SK-N-SH (cell line): ENCODE data around the gene NAT8L.

ENCODE experiments used
- CTCF ChIP-seq: fragments of 200-600 bp; sonication (generic); IDR thresholded peaks from 2 replicates; pipeline ENCODE4 v1.6.1; 2017; ENCODE audit warnings: antibody characterized with exemption, mild to moderate bottlenecking, moderate library complexity
- EP300 ChIP-seq, 2 experiments: IDR thresholded peaks; 2 replicates each; pipeline versions ENCODE4 v1.4.0 to v1.6.1; 2012; ENCODE audit warnings: borderline replicate concordance in 1 of 2, low read depth in 1 of 2, low read length in 1 of 2
- FOSL2 ChIP-seq: IDR thresholded peaks from 2 replicates; pipeline ENCODE4 v1.4.0; 2012; ENCODE audit warnings: low read depth, mild to moderate bottlenecking, moderate library complexity, borderline replicate concordance
- GABPA ChIP-seq: IDR thresholded peaks from 2 replicates; pipeline ENCODE4 v1.4.0; 2012; ENCODE audit warnings: low read depth, mild to moderate bottlenecking
- POLR2AphosphoS5 ChIP-seq: IDR thresholded peaks from 2 replicates; pipeline ENCODE4 v1.6.1; 2012; ENCODE audit warnings: low read depth, low read length
- RAD21 ChIP-seq: IDR thresholded peaks from 2 replicates; pipeline ENCODE4 v1.6.1; 2012; ENCODE audit warnings: mild to moderate bottlenecking, low read length
- REST ChIP-seq: IDR thresholded peaks from 2 replicates; pipeline ENCODE4 v1.6.1; 2012; ENCODE audit warnings: mild to moderate bottlenecking, low read depth, low read length, moderate library complexity
- RFX5 ChIP-seq: IDR thresholded peaks from 2 replicates; pipeline ENCODE4 v1.6.1; 2012; ENCODE audit warnings: mild to moderate bottlenecking, improper control_type of control experiment, low read length
- SIN3A ChIP-seq: IDR thresholded peaks from 2 replicates; pipeline ENCODE4 v1.6.1; 2012; ENCODE audit warnings: low read depth, mild to moderate bottlenecking, low read length, moderate library complexity, borderline replicate concordance
- SMC3 ChIP-seq: IDR thresholded peaks from 2 replicates; pipeline ENCODE4 v1.6.1; 2012; ENCODE audit warnings: low read depth, low read length, improper control_type of control experiment
- TAF1 ChIP-seq: IDR thresholded peaks from 2 replicates; pipeline ENCODE4 v1.6.1; 2012; ENCODE audit warnings: low read depth, mild to moderate bottlenecking, low read length, moderate library complexity, borderline replicate concordance
- TCF12 ChIP-seq: IDR thresholded peaks from 2 replicates; pipeline ENCODE4 v1.4.0; 2012
- USF1 ChIP-seq: IDR thresholded peaks from 2 replicates; pipeline ENCODE4 v1.4.0; 2012; ENCODE audit warnings: low read depth, borderline replicate concordance
- USF2 ChIP-seq: fragments of 150-350 bp; IDR thresholded peaks from 2 replicates; pipeline ENCODE4 v1.6.1; 2017; ENCODE audit warnings: antibody characterized with exemption, low read length, low read depth, borderline replicate concordance

GRCh38 chr4:2085496-2085901 lies 26.4 kb downstream of the NAT8L start:
- no peak for TF ChIP-seq GABPA
- no peak for TF ChIP-seq CTCF
- TF ChIP-seq TAF1, result no peak
- TF ChIP-seq POLR2AphosphoS5, result no peak
- no peak for TF ChIP-seq SMC3
- no peak for TF ChIP-seq EP300 (IDR thresholded peaks at IDR 0.05; ENCODE audit: borderline replicate concordance in 1 of 2, low read depth in 1 of 2, low read length in 1 of 2)
- TF ChIP-seq RAD21, result no peak
- no peak for TF ChIP-seq SIN3A
- no peak for TF ChIP-seq REST
- TF ChIP-seq USF2, result no peak
- TF ChIP-seq RFX5, result no peak
- no peak for TF ChIP-seq TCF12
- no peak for TF ChIP-seq FOSL2
- TF ChIP-seq USF1, result no peak
